GM12875 (cell line): Measurements from ENCODE around the gene C1QTNF5.

Experiments
- H3K4me3 ChIP-seq: one replicate; pipeline ENCODE4 v1.5.1; 2011; ENCODE audit warnings: low read depth, low read length, control low read depth
- TF ChIP-seq, protein P1 (sequence below): IDR thresholded peaks from 2 replicates; pipeline ENCODE4 v1.5.1; 2011; ENCODE audit warnings: low read depth, mild to moderate bottlenecking, control low read depth, inconsistent platforms, low read length, moderate library complexity, borderline replicate concordance; ENCODE audit not compliant: insufficient read depth

The C1QTNF5 gene

DNA sequence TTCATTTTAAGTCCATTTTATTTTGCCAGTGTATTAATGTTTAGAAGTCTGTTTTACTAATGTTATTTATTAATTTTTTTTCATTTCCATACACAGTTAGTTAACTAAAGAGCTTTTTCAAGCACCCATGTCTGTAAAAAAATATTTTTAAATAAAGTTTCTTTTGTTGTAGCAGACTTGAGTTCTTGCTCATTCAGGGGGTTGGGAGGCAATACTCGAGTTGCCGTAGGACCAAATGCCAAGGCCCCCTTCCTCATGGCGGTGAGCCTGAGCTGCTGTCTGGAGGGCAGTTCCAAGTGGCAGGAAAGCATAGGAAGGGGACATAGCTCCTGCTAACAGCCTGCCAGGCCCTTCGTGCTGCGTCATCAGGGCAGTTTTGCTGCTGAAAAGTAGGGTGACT, 32.7 kb downstream of the C1QTNF5 start:
- H3K4me3 ChIP-seq, result no peak overlapping the region
- TF ChIP-seq, protein P1, sequence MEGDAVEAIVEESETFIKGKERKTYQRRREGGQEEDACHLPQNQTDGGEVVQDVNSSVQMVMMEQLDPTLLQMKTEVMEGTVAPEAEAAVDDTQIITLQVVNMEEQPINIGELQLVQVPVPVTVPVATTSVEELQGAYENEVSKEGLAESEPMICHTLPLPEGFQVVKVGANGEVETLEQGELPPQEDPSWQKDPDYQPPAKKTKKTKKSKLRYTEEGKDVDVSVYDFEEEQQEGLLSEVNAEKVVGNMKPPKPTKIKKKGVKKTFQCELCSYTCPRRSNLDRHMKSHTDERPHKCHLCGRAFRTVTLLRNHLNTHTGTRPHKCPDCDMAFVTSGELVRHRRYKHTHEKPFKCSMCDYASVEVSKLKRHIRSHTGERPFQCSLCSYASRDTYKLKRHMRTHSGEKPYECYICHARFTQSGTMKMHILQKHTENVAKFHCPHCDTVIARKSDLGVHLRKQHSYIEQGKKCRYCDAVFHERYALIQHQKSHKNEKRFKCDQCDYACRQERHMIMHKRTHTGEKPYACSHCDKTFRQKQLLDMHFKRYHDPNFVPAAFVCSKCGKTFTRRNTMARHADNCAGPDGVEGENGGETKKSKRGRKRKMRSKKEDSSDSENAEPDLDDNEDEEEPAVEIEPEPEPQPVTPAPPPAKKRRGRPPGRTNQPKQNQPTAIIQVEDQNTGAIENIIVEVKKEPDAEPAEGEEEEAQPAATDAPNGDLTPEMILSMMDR, result no peak

DNA sequence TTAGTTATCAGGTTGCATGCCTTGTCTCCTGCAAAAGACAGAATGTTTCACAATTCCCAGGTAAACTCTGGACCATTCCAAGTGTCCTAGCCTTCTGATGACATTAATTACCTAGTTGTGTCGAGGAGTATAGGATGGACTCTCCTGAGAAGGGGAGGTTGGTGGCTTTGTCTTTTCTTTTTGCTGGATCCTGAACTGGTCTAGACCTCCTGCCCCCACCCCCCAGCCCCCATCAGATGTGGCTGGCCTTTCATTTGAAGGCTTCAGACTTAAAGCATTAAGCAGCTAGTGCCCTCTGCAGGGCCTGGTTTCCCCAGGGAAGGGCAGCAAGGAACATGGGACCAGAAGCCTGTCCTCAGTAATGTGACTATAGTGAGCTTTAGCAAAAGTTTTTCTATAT, 33.5 kb downstream of the C1QTNF5 start:
- H3K4me3 ChIP-seq, result no peak overlapping the region
- TF ChIP-seq, protein P1, result no peak

DNA sequence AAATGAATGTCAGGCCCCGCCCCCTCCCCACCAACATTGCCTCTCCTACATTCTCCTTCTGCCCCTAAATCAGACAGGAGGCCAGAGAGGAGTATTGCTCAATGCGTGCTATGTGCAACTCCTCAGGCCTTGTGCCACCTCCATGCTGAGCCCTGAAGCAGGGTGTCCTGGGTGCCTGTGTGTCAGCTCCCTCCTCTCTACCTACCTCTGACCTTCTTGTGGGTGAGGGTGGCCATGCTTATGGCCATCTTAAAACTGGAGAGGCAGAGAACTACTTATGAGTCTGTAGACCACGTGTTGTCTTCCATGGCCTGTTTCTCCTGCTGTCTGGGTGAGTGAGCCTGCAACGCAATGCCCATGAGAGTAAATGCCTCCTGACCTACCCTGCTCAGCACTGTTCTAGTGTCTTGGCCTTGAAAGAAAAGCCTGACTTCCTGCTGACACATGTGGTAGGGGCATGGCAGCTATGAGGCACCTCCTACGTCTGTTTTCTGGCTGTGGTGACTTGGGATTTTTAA, 34.3 kb downstream of the C1QTNF5 start:
- TF ChIP-seq, protein P1, result no peak
- no peak overlapping the region for H3K4me3 ChIP-seq

DNA sequence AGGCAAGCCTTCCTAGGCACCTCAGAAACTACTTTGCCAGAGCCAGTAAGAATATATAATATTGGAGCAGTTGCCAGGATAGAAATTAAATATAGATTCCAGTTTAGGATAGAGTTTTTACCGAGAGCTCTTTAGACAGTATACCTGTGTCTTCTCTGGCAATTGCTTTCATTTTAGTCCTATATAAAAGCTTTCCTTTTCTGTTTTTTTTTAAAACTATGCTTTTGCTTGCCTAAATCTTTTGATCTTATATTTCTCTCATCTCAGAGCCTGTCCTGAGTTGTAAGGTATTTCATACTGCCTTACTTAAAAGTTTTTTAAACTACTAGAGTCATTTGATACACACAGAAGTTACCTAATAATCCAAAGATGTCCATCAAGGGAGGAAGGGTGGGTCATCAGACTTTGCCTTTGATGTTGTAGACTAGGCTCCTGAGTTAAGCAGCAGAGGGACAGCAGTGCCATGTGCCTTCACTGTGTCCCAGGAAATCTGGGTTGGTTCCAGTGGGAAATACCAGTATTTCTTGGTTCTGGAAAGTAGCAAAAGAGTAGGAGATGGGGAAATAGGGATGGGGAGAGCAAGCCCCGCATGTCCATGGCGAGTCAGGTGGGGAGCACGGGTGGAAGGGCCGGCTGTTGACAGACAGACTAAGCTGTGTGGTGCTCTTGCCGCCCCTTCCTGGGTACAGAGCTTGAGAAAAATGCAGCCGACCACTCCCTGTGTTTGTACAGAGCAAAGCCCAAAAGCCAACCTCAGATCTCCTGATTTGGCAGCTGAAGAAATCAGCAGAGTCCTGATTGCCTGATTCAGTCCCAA, 34.9 kb downstream of the C1QTNF5 start:
- H3K4me3 ChIP-seq, result no peak overlapping the region
- TF ChIP-seq, protein P1, result no peak

DNA sequence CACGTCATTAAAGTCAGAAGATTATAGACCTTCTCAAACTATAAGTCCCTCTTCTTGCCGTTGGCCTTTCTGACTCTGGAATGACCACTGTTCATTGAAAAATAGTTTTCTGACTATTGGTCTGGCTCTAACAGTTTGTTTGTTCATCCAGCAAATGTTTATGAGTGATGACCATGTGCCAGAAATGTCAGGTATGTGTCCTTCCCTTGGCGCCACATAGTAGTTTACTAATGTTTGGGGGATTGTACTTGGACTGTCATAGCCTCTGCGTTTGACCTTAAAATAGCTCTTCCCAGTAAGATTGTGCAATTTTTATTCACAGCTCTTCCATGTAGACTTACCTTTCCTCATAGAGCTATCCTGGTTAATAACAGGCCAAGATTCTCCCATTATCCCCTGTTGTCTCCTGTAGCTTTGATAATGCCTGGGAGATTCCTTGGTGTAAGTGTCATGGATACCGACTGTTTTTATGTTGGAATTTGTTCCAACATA, 37.4 kb downstream of the C1QTNF5 start:
- TF ChIP-seq, protein P1, result no peak

DNA sequence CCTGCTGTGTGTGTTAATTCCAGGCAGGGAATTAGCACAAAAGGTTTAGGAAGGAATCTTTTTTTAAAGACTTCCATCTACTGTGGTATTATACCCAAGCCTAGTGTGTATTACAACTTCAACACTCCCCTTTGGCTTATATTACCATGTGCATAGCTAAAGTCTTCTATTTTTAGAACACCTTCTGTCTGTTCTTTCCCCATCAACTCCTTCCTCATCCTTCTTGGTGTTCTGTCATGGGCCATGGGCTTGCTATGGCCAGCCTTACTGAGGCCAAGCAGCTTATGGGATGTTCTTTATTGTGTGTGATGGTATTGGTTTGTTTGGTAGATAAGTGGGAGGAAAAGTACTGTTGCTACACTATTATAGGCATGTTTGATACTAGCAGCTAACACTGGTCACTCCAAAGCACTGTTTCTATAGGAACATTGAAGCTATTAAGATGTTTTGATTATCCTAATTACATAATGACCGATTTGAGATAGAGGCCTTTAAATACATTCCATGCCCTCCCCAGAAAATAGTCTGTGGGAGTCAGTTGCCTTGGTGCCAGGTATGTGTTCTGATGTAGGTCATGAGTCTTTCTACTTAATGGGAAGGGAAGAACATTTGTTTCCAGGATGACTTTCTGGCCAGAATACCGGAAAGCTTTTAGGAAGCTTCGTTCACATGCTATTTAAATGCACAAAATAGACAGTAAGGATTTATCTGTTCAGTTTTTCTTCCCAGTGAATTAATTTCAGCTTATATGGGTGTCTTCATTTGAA, 40.3 kb downstream of the C1QTNF5 start:
- no peak overlapping the region for H3K4me3 ChIP-seq
- TF ChIP-seq, protein P1, result no peak

More for the DNA sequence above, 37.4 kb downstream of the C1QTNF5 start:
- H3K4me3 ChIP-seq, result no peak overlapping the region

DNA sequence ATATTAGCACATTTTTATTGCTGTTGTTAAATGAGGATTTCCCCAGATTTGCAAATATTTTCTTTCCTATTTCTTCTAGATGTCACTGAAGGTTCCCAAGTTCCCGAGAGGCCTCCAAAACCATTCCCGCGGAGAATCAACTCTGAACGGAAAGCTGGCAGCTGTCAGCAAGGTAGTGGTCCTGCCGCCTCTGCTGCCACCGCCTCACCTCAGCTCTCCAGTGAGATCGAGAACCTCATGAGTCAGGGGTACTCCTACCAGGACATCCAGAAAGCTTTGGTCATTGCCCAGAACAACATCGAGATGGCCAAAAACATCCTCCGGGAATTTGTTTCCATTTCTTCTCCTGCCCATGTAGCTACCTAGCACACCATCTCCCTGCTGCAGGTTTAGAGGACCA, 41.3 kb downstream of the C1QTNF5 start:
- TF ChIP-seq, protein P1, result no peak
- H3K4me3 ChIP-seq, result no peak overlapping the region
